Thymus (tissue), 11 donors: ENCODE measurements around the gene PACSIN1. TPM values are rescaled to one million over a fixed set of nuclear protein-coding genes. Genes with fewer than 3 reads are reported as not detected.

ENCODE experiments used
- DNase-seq, 9 donors: peaks; one replicate each; pipeline ENCODE4 v3.0.0-alpha.2; 2013; ENCODE audit warnings: low spot score in 9 of 9, low read depth in 6 of 9, missing footprints in 1 of 9
- H3K27ac ChIP-seq, 2 donors: one replicate each; pipeline ENCODE4 v1.5.1; 2013; ENCODE audit warnings: control low read depth in 1 of 2, low read depth in 1 of 2, low read length in 1 of 2, mild to moderate bottlenecking in 1 of 2, moderate library complexity in 1 of 2
- H3K27me3 ChIP-seq, 2 donors: one replicate each; pipeline ENCODE4 v1.5.1; 2013; ENCODE audit warnings: low read length in 1 of 2; ENCODE audit not compliant: control insufficient read depth in 2 of 2, insufficient read depth in 1 of 2
- H3K36me3 ChIP-seq, 2 donors: one replicate each; pipeline ENCODE4 v1.5.1; 2013; ENCODE audit warnings: low read length in 1 of 2, mild to moderate bottlenecking in 1 of 2, moderate library complexity in 1 of 2; ENCODE audit not compliant: control insufficient read depth in 2 of 2, insufficient read depth in 2 of 2
- H3K4me1 ChIP-seq, 2 donors: one replicate each; pipeline ENCODE4 v1.5.1; 2013; ENCODE audit warnings: low read length in 2 of 2; ENCODE audit not compliant: control insufficient read depth in 2 of 2, insufficient read depth in 2 of 2
- H3K4me3 ChIP-seq, 2 donors: one replicate each; pipeline ENCODE4 v1.5.1; 2013; ENCODE audit warnings: low read length in 2 of 2, control low read depth in 1 of 2, mild to moderate bottlenecking in 1 of 2
- H3K9me3 ChIP-seq, 2 donors: one replicate each; pipeline ENCODE4 v1.5.1; 2013; ENCODE audit warnings: low read length in 1 of 2, mild to moderate bottlenecking in 1 of 2; ENCODE audit not compliant: control insufficient read depth in 2 of 2, insufficient read depth in 1 of 2
- WGBS: extraction: QIAGEN DNeasy Blood & Tissue Kit; methylation state at CpG from one replicate; pipeline ENCODE4 v1.1.7; 2013; 5-methylcytosine and 5-hydroxymethylcytosine counted together
- polyA plus RNA-seq: library from polyadenylated mRNA; stranded (reverse); fragments of 200-250 nt; gene quantifications from one replicate; pipeline ENCODE4 v1.2.3, GENCODE V29; 2013
- total RNA-seq: library from RNA; stranded (reverse); fragments of 120-200 nt; gene quantifications from one replicate; pipeline ENCODE4 v1.2.4, GENCODE V29; 2013
- donor health status: healthy.

PACSIN1 gene
- total and polyA plus RNA-seq, 2 donors, result 1.2 to 1.7 TPM

GRCh38 chr6:34557228-34557627, 91.4 kb downstream of the PACSIN1 start:
- Histone ChIP-seq H3K4me1 (peaks cover 0 to 18% of the 10 kb centered on the region in 2 donors), H3K36me3 (no peaks in the 10 kb centered on the region), H3K4me3 (no peak overlapping the region), H3K27me3 (no peaks in the 10 kb centered on the region), H3K27ac (no peak overlapping the region), H3K9me3 (peaks cover 0 to 4% of the 10 kb centered on the region in 2 donors)
- WGBS, result 94% methylated on average over 9 of the region's 9 CpGs
- DNase-seq, result no peak

DNA sequence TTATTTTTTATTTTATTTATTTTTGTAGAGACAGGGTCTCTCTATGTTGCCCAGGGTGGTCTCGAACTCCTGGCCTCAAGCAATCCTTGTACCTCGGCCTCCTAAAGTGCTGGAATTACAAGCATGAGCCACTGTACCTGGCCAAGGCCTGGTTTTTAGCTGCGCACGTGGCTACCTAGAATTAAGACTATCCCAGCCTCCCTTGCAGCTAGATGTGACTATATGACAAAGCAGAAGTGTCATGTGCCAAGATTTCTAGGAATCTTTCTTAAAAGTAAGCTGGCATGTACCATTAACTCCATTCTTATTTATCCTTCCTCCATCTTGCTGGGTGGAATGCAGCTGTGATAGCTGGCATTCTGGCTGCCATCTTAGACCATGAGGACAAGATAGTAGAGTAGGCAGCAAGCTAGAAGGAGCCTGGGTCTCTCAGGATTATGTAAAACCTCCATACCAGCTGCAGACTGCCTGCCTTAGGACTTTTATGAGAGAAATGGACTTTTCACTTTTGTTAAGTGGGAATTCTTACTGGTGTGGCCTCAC, 92.4 kb downstream of the PACSIN1 start:
- Histone ChIP-seq H3K36me3 (no peaks in the 10 kb centered on the region), H3K4me1 (peaks cover 0 to 18% of the 10 kb centered on the region in 2 donors), H3K9me3 (peaks cover 0 to 4% of the 10 kb centered on the region in 2 donors), H3K27me3 (no peaks in the 10 kb centered on the region), H3K4me3 (no peak overlapping the region), H3K27ac (no peak overlapping the region)
- 97% methylated on average over 4 of the region's 4 CpGs for WGBS
- no peak for DNase-seq

DNA sequence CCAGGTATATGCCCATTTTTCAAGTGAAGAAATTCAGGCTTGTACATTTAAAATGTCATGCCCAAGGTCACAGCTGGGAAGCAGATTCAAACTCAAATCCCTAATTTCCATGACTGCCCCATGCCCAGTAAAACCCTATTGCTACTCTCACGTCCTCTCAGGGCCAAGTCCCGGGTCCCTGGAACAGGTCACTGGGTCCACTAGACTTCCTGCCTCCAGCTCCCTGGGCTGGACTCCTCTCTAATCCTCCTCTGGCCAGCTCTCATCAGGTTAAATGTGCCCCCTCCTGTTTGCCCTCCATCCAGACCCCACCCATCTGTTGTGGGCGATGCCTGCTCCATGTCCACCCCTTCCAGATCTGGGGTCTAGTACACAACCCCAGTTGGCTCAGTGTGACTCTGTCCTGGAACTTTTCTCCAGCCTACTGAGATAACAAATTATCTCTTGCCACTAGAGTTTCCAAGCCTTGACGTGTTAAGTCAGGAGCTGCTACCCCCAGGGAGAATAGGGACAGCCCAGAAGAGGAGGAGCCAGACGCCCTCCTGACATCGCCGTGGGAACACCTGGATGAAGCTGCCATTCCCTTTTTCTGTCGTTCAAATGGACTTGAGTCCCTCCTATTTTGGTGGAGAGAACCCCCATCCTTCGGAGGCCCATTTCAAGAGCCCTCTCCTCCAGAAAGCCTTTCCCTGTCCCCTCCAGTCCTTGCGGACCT, 93.9 kb downstream of the PACSIN1 start:
- H3K9me3 ChIP-seq, result peaks cover 0 to 4% of the 10 kb centered on the region in 2 donors
- H3K27me3 ChIP-seq, result no peaks in the 10 kb centered on the region
- H3K4me1 ChIP-seq, result peaks cover 0 to 4% of the 10 kb centered on the region in 2 donors
- H3K4me3 ChIP-seq, result no peak overlapping the region
- DNase-seq, result no peak
- no peak overlapping the region for H3K27ac ChIP-seq
- WGBS, result 86% methylated on average over 10 of the region's 10 CpGs
- no peaks in the 10 kb centered on the region for H3K36me3 ChIP-seq

DNA sequence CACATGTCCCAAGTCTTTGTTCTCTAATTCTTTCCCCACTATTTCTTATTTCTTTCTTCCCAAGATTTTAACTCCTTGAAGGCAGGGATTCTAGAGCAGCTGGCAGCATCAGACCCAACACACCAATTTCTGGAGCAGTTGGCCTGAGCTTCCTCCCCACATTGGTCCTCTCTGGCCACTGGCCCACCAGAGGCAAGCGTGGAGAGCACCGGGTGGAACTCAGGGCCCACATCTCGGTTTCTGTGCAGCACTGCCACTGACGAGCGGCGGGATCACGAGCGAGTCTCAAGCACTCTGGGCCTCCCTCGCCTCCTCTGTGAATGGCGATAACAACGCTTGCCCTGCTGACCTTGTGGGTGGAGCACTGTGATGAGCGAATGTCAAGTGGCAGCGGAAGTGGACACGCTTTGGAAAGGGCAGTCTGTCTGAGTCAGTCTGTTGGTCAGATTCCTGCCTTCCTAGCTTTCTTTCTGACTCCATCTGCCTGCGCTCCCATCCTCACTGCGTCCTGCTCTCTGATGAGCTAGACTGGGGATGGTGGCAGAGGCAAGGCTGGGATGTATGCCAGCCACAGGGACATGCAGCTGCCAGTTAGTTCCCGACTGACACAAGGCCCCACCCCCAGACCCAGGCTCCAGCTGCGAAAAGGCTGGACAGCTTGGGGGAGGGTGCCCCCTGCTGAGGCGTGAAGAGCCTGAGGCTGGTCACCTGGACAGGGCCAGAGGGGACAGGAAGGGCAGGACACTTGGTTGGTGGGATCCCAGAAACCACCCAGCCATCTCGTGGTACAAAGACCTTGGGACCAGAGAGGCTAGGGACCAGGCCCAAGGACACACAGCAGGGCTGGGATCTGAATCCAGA, 94.7 kb downstream of the PACSIN1 start:
- WGBS, result 84% methylated on average over 20 of the region's 20 CpGs
- no peaks in the 10 kb centered on the region for H3K36me3 ChIP-seq
- no peak overlapping the region for H3K27ac ChIP-seq
- no peaks in the 10 kb centered on the region for H3K27me3 ChIP-seq
- no peak for DNase-seq
- H3K4me1 ChIP-seq, result no peaks in the 10 kb centered on the region
- peaks cover 0 to 4% of the 10 kb centered on the region in 2 donors for H3K9me3 ChIP-seq
- H3K4me3 ChIP-seq, result no peak overlapping the region

GRCh38 chr6:34561227-34561530, 95.3 kb downstream of the PACSIN1 start:
- H3K36me3 ChIP-seq, result no peaks in the 10 kb centered on the region
- DNase-seq, result no peak
- H3K27me3 ChIP-seq, result no peaks in the 10 kb centered on the region
- peaks cover 0 to 4% of the 10 kb centered on the region in 2 donors for H3K9me3 ChIP-seq
- H3K27ac ChIP-seq, result no peak overlapping the region
- H3K4me3 ChIP-seq, result no peak overlapping the region
- 97% methylated on average over 2 of the region's 2 CpGs for WGBS
- H3K4me1 ChIP-seq, result no peaks in the 10 kb centered on the region

DNA sequence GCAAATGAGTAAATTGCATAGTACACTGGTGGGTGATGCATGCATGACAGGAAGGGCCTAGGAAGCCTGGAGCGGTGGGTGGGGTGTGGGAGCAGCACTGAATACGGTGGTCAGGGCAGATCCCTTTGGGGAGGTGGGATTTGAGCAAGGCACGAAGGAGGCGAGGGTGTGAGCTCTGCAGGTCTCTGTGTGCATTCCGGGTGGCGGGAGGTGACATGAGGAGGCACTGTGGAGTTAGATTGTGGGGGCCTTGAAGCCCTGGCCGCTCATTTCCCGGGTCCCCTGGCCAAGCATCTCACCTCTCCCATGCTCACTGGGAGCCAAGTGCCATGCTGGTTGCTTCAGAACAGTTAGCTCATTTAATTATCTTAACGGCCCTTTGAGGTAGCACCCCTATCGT, 96.5 kb downstream of the PACSIN1 start:
- Histone ChIP-seq H3K27me3 (no peaks in the 10 kb centered on the region), H3K9me3 (peaks cover 0 to 4% of the 10 kb centered on the region in 2 donors), H3K4me3 (no peak overlapping the region), H3K4me1 (no peaks in the 10 kb centered on the region), H3K36me3 (no peaks in the 10 kb centered on the region), H3K27ac (no peak overlapping the region)
- 96% methylated on average over 10 of the region's 10 CpGs for WGBS
- DNase-seq, result no peak

DNA sequence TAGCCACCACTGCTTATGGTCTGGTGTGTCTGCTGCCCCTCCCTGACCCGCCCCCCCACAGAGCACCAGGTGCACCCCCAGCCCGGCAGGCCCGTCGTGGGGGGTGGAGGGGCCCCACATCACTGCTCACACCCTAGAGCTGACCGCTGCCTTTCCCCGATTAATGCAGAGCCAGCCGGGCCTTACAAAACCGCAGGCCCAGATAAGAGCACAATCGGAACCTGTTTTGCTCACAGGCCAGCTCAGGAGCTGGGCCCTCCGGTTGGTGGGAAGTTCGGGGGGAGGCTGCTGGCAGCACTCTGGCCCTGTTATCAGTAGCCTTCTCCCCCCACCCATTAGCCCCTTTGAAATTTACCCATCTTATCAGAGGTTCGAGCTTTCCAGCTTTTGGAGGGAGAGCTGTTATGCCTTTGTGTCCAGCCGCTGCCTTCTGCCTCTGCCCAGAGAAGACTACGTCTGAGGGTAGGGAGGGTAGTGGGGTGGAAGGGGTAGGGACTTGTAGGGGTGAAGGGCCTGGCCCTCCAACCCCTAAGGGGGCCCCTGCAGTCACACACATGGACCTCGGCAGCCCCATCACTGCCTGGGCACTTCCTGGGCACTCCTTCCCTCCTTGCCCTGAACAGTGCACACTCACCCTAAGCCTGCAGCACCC, 97.1 kb downstream of the PACSIN1 start:
- Histone ChIP-seq H3K4me3 (no peak overlapping the region), H3K27me3 (no peaks in the 10 kb centered on the region), H3K4me1 (no peaks in the 10 kb centered on the region), H3K27ac (no peak overlapping the region), H3K36me3 (no peaks in the 10 kb centered on the region), H3K9me3 (peaks cover 0 to 4% of the 10 kb centered on the region in 2 donors)
- DNase-seq, result no peak
- 93% methylated on average over 15 of the region's 15 CpGs for WGBS

DNA sequence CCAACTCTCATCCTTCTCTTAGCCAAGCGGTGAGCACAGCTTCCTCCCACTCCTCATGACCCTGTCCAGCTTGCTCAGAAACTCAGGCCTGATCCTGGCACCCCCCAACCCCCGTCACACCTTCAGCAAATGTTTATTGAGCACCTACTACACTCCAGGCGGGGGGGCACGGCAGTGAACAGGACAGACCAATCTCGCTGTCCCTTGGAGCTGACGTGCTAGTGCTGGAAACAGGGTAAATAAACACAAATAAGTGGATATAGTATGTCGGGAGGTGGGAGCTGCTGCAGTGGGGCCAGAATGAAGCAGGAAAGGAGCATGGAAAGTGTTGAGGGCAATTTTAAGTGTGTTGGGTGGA, 97.6 kb downstream of the PACSIN1 start:
- Histone ChIP-seq H3K9me3 (peaks cover 0 to 4% of the 10 kb centered on the region in 2 donors), H3K36me3 (no peaks in the 10 kb centered on the region), H3K27ac (no peak overlapping the region), H3K4me3 (no peak overlapping the region), H3K27me3 (no peaks in the 10 kb centered on the region), H3K4me1 (no peaks in the 10 kb centered on the region)
- DNase-seq, result no peak
- 95% methylated on average over 7 of the region's 7 CpGs for WGBS

- no peak for DNase-seq
- H3K4me3 ChIP-seq, result no peak overlapping the region
- no peaks in the 10 kb centered on the region for H3K9me3 ChIP-seq
- no peaks in the 10 kb centered on the region for H3K4me1 ChIP-seq
- no peak overlapping the region for H3K27ac ChIP-seq
- no peaks in the 10 kb centered on the region for H3K27me3 ChIP-seq
- H3K36me3 ChIP-seq, result no peaks in the 10 kb centered on the region
- WGBS, result 97% methylated on average over 5 of the region's 5 CpGs
Measured at GRCh38 chr6:34564181-34564580, 98.3 kb downstream of the PACSIN1 start.
